Measurements from ENCODE around the gene NPY4R2. TPM values are rescaled to one million over a fixed set of nuclear protein-coding genes. Genes with fewer than 3 reads are reported as not detected.
"Not testable (repeated sequence)": the region's sequence is repeated elsewhere in the genome, so short reads cannot be mapped to it uniquely, and the experiment has no call there.

Gene NPY4R2
- total RNA-seq, 4 donors from 2014 or later, result not detected

GRCh38 chr10:47936772-47937228, 18.3 kb downstream of the NPY4R2 start:
- in situ Hi-C loops (cut with MboI; ENCODE audit: low sequenced_read_pairs in 4 of 4); ATAC-seq; intact Hi-C loops (cut with DNase I; ENCODE audit: low total_unique reads); H3K27ac ChIP-seq; H3K4me1 ChIP-seq; DNase-seq; H3K36me3 ChIP-seq; H3K27me3 ChIP-seq; H3K4me3 ChIP-seq; H3K9me3 ChIP-seq: not testable (repeated sequence)

- H3K9me3 ChIP-seq; in situ Hi-C loops (cut with MboI; ENCODE audit: low sequenced_read_pairs in 4 of 4); H3K27ac ChIP-seq; H3K4me1 ChIP-seq; H3K27me3 ChIP-seq; H3K36me3 ChIP-seq; DNase-seq; H3K4me3 ChIP-seq; ATAC-seq; intact Hi-C loops (cut with DNase I; ENCODE audit: low total_unique reads): not testable (repeated sequence)
Observed at GRCh38 chr10:47937634-47938033, 19.2 kb downstream of the NPY4R2 start.

GRCh38 chr10:47940821-47941220, 22.4 kb downstream of the NPY4R2 start:
- ATAC-seq; H3K27ac ChIP-seq; H3K27me3 ChIP-seq; H3K4me1 ChIP-seq; in situ Hi-C loops (cut with MboI; ENCODE audit: low sequenced_read_pairs in 4 of 4); intact Hi-C loops (cut with DNase I; ENCODE audit: low total_unique reads); DNase-seq; H3K36me3 ChIP-seq; H3K9me3 ChIP-seq; H3K4me3 ChIP-seq: not testable (repeated sequence)

- H3K36me3 ChIP-seq; DNase-seq; H3K4me1 ChIP-seq; in situ Hi-C loops (cut with MboI; ENCODE audit: low sequenced_read_pairs in 4 of 4); intact Hi-C loops (cut with DNase I; ENCODE audit: low total_unique reads); H3K27ac ChIP-seq; H3K4me3 ChIP-seq; ATAC-seq; H3K27me3 ChIP-seq; H3K9me3 ChIP-seq: not testable (repeated sequence)
Observed at GRCh38 chr10:47941379-47941778, 22.9 kb downstream of the NPY4R2 start.

GRCh38 chr10:47942351-47943019, 24.0 kb downstream of the NPY4R2 start:
- in situ Hi-C loops (cut with MboI; ENCODE audit: low sequenced_read_pairs in 4 of 4); DNase-seq; H3K36me3 ChIP-seq; ATAC-seq; H3K27me3 ChIP-seq; H3K4me3 ChIP-seq; H3K4me1 ChIP-seq; H3K9me3 ChIP-seq; intact Hi-C loops (cut with DNase I; ENCODE audit: low total_unique reads); H3K27ac ChIP-seq: not testable (repeated sequence)

GRCh38 chr10:47943328-47943727, 24.9 kb downstream of the NPY4R2 start:
- in situ Hi-C loops (cut with MboI; ENCODE audit: low sequenced_read_pairs in 4 of 4); H3K27ac ChIP-seq; H3K36me3 ChIP-seq; H3K9me3 ChIP-seq; DNase-seq; intact Hi-C loops (cut with DNase I; ENCODE audit: low total_unique reads); ATAC-seq; H3K4me3 ChIP-seq; H3K27me3 ChIP-seq; H3K4me1 ChIP-seq: not testable (repeated sequence)

- ATAC-seq; H3K4me3 ChIP-seq; intact Hi-C loops (cut with DNase I; ENCODE audit: low total_unique reads); H3K9me3 ChIP-seq; H3K36me3 ChIP-seq; H3K27me3 ChIP-seq; H3K4me1 ChIP-seq; DNase-seq; H3K27ac ChIP-seq; in situ Hi-C loops (cut with MboI; ENCODE audit: low sequenced_read_pairs in 4 of 4): not testable (repeated sequence)
Observed at GRCh38 chr10:47947424-47947823, 29.0 kb downstream of the NPY4R2 start.

- H3K4me3 ChIP-seq; H3K9me3 ChIP-seq; H3K36me3 ChIP-seq; intact Hi-C loops (cut with DNase I; ENCODE audit: low total_unique reads); in situ Hi-C loops (cut with MboI; ENCODE audit: low sequenced_read_pairs in 4 of 4); DNase-seq; H3K4me1 ChIP-seq; H3K27me3 ChIP-seq: not testable (repeated sequence)
- H3K27ac ChIP-seq, result peak overlapping the region in 1 of 4 donors; percentile 33
- peak; percentile 41 to 64 for ATAC-seq
Observed at GRCh38 chr10:47957158-47957557, 38.7 kb downstream of the NPY4R2 start.

GRCh38 chr10:47959677-47960076, 41.2 kb downstream of the NPY4R2 start:
- intact Hi-C loops (cut with DNase I; ENCODE audit: low total_unique reads); H3K36me3 ChIP-seq; H3K4me3 ChIP-seq; H3K27ac ChIP-seq; H3K27me3 ChIP-seq; DNase-seq; H3K4me1 ChIP-seq; H3K9me3 ChIP-seq; ATAC-seq; in situ Hi-C loops (cut with MboI; ENCODE audit: low sequenced_read_pairs in 4 of 4): not testable (repeated sequence)

GRCh38 chr10:47960699-47961098, 42.2 kb downstream of the NPY4R2 start:
- H3K27me3 ChIP-seq; H3K4me1 ChIP-seq; DNase-seq; H3K36me3 ChIP-seq; intact Hi-C loops (cut with DNase I; ENCODE audit: low total_unique reads); ATAC-seq; H3K9me3 ChIP-seq; in situ Hi-C loops (cut with MboI; ENCODE audit: low sequenced_read_pairs in 4 of 4); H3K4me3 ChIP-seq; H3K27ac ChIP-seq: not testable (repeated sequence)

GRCh38 chr10:47962785-47963184, 44.3 kb downstream of the NPY4R2 start:
- H3K4me3 ChIP-seq; ATAC-seq; intact Hi-C loops (cut with DNase I; ENCODE audit: low total_unique reads); H3K4me1 ChIP-seq; H3K27me3 ChIP-seq; H3K36me3 ChIP-seq; DNase-seq; in situ Hi-C loops (cut with MboI; ENCODE audit: low sequenced_read_pairs in 4 of 4); H3K27ac ChIP-seq; H3K9me3 ChIP-seq: not testable (repeated sequence)

- H3K4me3 ChIP-seq; H3K4me1 ChIP-seq; intact Hi-C loops (cut with DNase I; ENCODE audit: low total_unique reads); ATAC-seq; DNase-seq; in situ Hi-C loops (cut with MboI; ENCODE audit: low sequenced_read_pairs in 4 of 4); H3K27ac ChIP-seq; H3K36me3 ChIP-seq; H3K27me3 ChIP-seq; H3K9me3 ChIP-seq: not testable (repeated sequence)
Observed at GRCh38 chr10:47964280-47965063, 46.0 kb downstream of the NPY4R2 start.
